ENCODE results near the gene CDC14A. TPM values are rescaled to one million over a fixed set of nuclear protein-coding genes. Genes with fewer than 3 reads are reported as not detected.
"Not testable (repeated sequence)": the region's sequence is repeated elsewhere in the genome, so short reads cannot be mapped to it uniquely, and the experiment has no call there.

The CDC14A gene
- total RNA-seq, 1 donor from 2014 or later = 21.4 TPM

DNA sequence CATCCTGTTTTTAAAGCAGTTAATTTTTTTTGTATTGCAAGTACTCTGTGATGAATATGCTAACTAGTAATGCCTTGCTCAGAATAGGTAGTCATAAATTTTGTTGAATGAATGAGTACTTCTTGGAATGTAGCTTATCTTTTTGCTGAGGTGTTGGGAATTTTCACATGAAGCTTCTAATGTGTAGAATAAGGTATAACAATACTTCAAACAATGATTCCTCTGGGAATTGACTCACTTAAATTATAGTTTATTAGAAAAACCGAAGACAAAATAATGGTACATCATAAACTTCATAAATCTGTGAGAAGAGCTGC lies 13.9 kb downstream of the CDC14A start:
- peak overlapping the region; percentile 25 for H3K27ac Mint-ChIP-seq
- H3K9me3 Mint-ChIP-seq = peaks cover 15% of the 10 kb centered on the region
- no peak overlapping the region for H3K4me3 Mint-ChIP-seq
- peaks cover 32% of the 10 kb centered on the region for H3K4me1 Mint-ChIP-seq
- DNase-seq (ENCODE audit: low spot score in 2 of 2, unreplicated experiment in 2 of 2) = no peak
- peaks cover 24% of the 10 kb centered on the region for H3K36me3 Mint-ChIP-seq
- TF ChIP-seq, protein P1, sequence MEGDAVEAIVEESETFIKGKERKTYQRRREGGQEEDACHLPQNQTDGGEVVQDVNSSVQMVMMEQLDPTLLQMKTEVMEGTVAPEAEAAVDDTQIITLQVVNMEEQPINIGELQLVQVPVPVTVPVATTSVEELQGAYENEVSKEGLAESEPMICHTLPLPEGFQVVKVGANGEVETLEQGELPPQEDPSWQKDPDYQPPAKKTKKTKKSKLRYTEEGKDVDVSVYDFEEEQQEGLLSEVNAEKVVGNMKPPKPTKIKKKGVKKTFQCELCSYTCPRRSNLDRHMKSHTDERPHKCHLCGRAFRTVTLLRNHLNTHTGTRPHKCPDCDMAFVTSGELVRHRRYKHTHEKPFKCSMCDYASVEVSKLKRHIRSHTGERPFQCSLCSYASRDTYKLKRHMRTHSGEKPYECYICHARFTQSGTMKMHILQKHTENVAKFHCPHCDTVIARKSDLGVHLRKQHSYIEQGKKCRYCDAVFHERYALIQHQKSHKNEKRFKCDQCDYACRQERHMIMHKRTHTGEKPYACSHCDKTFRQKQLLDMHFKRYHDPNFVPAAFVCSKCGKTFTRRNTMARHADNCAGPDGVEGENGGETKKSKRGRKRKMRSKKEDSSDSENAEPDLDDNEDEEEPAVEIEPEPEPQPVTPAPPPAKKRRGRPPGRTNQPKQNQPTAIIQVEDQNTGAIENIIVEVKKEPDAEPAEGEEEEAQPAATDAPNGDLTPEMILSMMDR (IDR thresholded peaks at IDR 0.05; ENCODE audit: unreplicated experiment) = no peak
- no peaks in the 10 kb centered on the region for H3K27me3 Mint-ChIP-seq (ENCODE audit: low read depth)

DNA sequence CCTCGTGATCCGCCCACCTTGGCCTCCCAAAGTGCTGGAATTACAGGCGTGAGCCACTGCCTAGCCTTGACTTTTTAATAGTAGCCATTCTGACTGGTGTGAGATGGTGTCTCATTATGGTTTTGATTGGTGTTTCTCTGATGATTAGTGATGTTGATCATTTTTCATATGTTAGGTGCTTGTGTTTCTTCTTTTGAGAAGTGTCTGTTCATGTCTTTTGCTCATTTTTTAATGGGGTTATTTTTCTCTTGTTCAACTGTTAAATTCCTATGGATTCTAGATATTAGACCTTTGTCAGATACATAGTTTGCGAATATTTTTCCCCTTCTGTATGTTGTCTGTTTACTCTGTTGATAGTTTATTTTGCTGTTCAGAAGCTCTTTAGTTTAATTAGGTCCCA lies 17.0 kb downstream of the CDC14A start:
- H3K4me1 Mint-ChIP-seq = peaks cover 22% of the 10 kb centered on the region
- H3K36me3 Mint-ChIP-seq = peaks cover 26% of the 10 kb centered on the region
- peaks cover 18% of the 10 kb centered on the region for H3K9me3 Mint-ChIP-seq
- not testable (repeated sequence) for H3K27me3 Mint-ChIP-seq (ENCODE audit: low read depth); H3K27ac Mint-ChIP-seq; DNase-seq (ENCODE audit: low spot score in 2 of 2, unreplicated experiment in 2 of 2); H3K4me3 Mint-ChIP-seq

DNA sequence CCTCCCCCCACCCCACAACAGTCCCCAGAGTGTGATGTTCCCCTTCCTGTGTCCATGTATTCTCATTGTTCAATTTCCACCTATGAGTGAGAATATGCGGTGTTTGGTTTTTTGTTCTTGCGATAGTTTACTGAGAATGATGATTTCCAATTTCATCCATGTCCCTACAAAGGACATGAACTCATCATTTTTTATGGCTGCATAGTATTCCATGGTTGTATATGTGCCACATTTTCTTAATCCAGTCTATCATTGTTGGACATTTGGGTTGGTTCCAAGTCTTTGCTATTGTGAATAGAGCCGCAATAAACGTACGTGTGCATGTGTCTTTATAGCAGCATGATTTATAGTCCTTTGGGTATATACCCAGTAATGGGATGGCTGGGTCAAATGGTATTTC lies 21.6 kb downstream of the CDC14A start:
- not testable (repeated sequence) for H3K27me3 Mint-ChIP-seq (ENCODE audit: low read depth); H3K27ac Mint-ChIP-seq; DNase-seq (ENCODE audit: low spot score in 2 of 2, unreplicated experiment in 2 of 2); H3K4me3 Mint-ChIP-seq; H3K4me1 Mint-ChIP-seq
- Mint-ChIP-seq H3K9me3 (peaks cover 30% of the 10 kb centered on the region), H3K36me3 (peaks cover 22% of the 10 kb centered on the region)

DNA sequence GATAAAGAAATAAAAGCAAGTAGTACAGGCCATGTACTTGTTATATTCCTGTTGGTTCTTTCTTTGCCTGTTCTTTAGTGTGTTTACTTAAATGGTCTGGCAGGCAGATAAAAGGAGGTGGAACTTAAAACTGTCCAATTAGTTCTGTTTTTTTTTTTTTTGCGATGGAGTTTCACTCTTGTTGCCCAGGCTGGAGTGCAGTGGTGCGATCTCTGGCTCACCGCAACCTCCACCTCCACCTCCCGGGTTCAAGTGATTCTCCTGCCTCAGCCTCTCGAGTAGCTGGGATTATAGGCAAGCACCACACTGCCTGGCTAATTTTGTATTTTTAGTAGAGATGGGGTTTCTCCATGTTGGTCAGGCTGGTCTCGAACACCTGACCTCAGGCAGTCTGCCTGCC lies 24.6 kb downstream of the CDC14A start:
- peaks cover 14% of the 10 kb centered on the region for H3K36me3 Mint-ChIP-seq

DNA sequence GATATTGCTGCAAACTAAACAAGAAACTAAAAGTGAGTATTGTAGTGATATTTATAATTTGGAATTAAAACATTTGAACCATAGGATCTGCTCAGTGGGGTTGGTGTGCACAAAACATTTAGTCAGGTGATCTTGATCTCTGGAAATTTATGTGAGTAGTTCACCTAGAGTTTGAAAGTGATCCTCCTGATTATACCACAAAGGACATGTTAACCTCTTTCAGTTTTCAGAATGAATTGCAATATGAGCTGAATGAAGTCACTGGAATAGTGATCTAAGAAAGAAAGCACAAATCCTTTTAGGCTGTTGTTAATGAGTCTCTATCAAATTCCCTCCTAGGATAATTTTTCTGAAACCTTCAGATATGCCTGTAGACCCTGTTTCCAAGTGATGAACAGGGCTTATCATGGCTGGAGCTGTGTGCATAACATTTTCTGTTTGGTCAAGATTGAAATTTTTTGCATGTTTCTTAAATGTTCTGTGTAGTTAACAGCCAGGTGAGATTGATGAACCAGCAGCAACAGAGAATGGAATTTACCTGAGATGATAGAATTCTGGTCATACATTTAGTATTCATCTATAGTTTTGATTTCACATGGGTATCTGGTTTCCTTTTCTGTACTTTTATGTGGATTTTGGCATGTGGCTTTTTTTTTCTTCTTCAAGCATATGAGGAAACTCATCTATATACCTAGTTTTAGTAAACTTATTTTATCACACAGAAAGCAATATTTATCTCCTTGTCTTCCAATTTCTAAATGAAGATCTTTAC lies 25.5 kb downstream of the CDC14A start:
- Mint-ChIP-seq H3K36me3 (peaks cover 14% of the 10 kb centered on the region), H3K9me3 (peaks cover 15% of the 10 kb centered on the region), H3K27ac (peak overlapping the region; percentile 10), H3K27me3 (ENCODE audit: low read depth) (no peaks in the 10 kb centered on the region), H3K4me3 (no peak overlapping the region), H3K4me1 (peaks cover 6% of the 10 kb centered on the region)
- DNase-seq (ENCODE audit: low spot score in 2 of 2, unreplicated experiment in 2 of 2) = no peak
- TF ChIP-seq, protein P1 (IDR thresholded peaks at IDR 0.05; ENCODE audit: unreplicated experiment) = no peak

More for the DNA sequence above, 24.6 kb downstream of the CDC14A start:
- peaks cover 15% of the 10 kb centered on the region for H3K9me3 Mint-ChIP-seq
- not testable (repeated sequence) for H3K4me3 Mint-ChIP-seq; H3K4me1 Mint-ChIP-seq; DNase-seq (ENCODE audit: low spot score in 2 of 2, unreplicated experiment in 2 of 2); H3K27me3 Mint-ChIP-seq (ENCODE audit: low read depth); H3K27ac Mint-ChIP-seq

DNA sequence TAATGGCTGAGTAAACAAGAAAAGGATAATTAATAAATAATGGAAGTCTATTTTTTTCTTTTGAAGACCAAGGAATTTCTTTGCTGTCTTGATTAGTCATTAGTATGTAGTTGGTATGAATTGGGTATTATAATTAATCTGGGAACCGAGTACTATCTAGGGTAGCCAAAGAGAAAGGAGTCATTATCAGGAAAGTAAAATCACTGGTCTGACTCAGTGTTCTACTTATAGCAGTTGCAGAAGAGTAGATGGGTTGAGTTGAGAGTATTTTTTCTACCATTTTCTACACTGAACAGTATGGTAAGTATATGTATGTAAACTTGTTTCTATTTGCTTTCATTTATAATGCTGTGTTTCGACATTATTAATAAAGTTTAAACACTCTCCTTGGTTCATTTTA lies 26.6 kb downstream of the CDC14A start:
- H3K27ac Mint-ChIP-seq = no peak overlapping the region
- peaks cover 12% of the 10 kb centered on the region for H3K36me3 Mint-ChIP-seq
- DNase-seq (ENCODE audit: low spot score in 2 of 2, unreplicated experiment in 2 of 2) = no peak
- no peaks in the 10 kb centered on the region for H3K27me3 Mint-ChIP-seq (ENCODE audit: low read depth)
- peaks cover 12% of the 10 kb centered on the region for H3K9me3 Mint-ChIP-seq
- TF ChIP-seq, protein P1 (IDR thresholded peaks at IDR 0.05; ENCODE audit: unreplicated experiment) = no peak
- peaks cover 9% of the 10 kb centered on the region for H3K4me1 Mint-ChIP-seq
- H3K4me3 Mint-ChIP-seq = no peak overlapping the region

DNA sequence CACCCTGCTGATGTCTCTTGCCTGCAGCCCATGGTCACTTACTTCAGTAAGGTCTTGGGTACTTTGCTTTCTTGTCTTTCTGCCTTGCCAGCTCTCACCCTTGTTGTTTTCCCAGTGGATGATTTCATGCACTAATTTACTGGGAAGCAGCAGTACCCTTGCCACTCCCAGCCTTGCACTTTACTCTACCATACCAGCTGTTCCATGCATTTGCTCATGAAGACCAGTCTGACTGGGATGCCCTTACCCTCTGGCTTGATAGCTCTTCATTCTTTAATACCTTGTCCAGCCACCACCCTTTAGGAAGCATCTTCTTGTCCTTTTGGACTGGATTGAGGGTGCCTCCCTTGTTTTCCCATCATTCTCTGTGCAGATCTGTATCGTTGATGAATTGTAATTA lies 28.3 kb downstream of the CDC14A start:
- Mint-ChIP-seq H3K36me3 (peaks cover 6% of the 10 kb centered on the region), H3K4me3 (no peak overlapping the region), H3K4me1 (peaks cover 9% of the 10 kb centered on the region), H3K27me3 (ENCODE audit: low read depth) (no peaks in the 10 kb centered on the region), H3K27ac (no peak overlapping the region), H3K9me3 (no peaks in the 10 kb centered on the region)
- TF ChIP-seq, protein P1 (IDR thresholded peaks at IDR 0.05; ENCODE audit: unreplicated experiment) = no peak
- DNase-seq (ENCODE audit: low spot score in 2 of 2, unreplicated experiment in 2 of 2) = no peak

All from mesothelial cell of epicardium (in vitro differentiated cells).